GM21381 (cell line): Measurements from ENCODE around the gene SIGLEC9.

Experiments
- ATAC-seq: cut with Tn5 transposase; IDR thresholded peaks from one replicate; pipeline ENCODE4 v1.9.1; 2021; ENCODE audit warnings: mild to moderate bottlenecking, moderate library complexity; ENCODE audit not compliant: unreplicated experiment

Gene SIGLEC9

GRCh38 chr19:51173681-51174080 is 49.0 kb downstream of the SIGLEC9 start:
- no peak for ATAC-seq

- ATAC-seq, result no peak
Observed at GRCh38 chr19:51179256-51179655, 54.5 kb downstream of the SIGLEC9 start.
